Measurements from ENCODE around the gene SPDEF. TPM values are rescaled to one million over a fixed set of nuclear protein-coding genes. Genes with fewer than 3 reads are reported as not detected.

The SPDEF gene
- total and polyA plus RNA-seq, 2 donors (not counting 1 experiment from before 2014, with no cell fraction given) = under 0.01 to 0.03 TPM

- TF ChIP-seq EZH2 (IDR thresholded peaks at IDR 0.05; ENCODE audit: low read length, missing control alignments) = no peak
- no peak for TF ChIP-seq CTCF (conservative IDR thresholded peaks at IDR 0.05 in 1 of 2, IDR thresholded peaks at IDR 0.05 in 1 of 2; ENCODE audit: low read depth in 1 of 2, low read length in 2 of 2)
- H2AFZ ChIP-seq (ENCODE audit: low read length) = no peak overlapping the region
- no peaks in the 10 kb centered on the region for H3K4me1 ChIP-seq (ENCODE audit: control insufficient read depth, extremely low read depth, insufficient read depth, low read length)
- no peak overlapping the region for H3K4me3 ChIP-seq (replicated peaks in 1 of 4; ENCODE audit: control extremely low read depth in 1 of 4, insufficient read depth in 1 of 4, low read depth in 3 of 4, low read length in 4 of 4)
- no peak overlapping the region for H3K4me2 ChIP-seq (ENCODE audit: extremely low read depth, insufficient read depth, low read length)
- peaks cover 28% of the 10 kb centered on the region for H3K27me3 ChIP-seq (ENCODE audit: control insufficient read depth, insufficient read depth, low read length)
- no peak overlapping the region for H3K9ac ChIP-seq (ENCODE audit: insufficient read depth, low read length)
- no peaks in the 10 kb centered on the region for H3K36me3 ChIP-seq (ENCODE audit: control insufficient read depth, insufficient read depth, low read length)
- no peak overlapping the region for H3K27ac ChIP-seq (ENCODE audit: insufficient read depth, low read length)
- DNase-seq (ENCODE audit: low read depth in 2 of 2) = no peak
- H3K9me3 ChIP-seq (ENCODE audit: control insufficient read depth, insufficient read depth, low read depth, low read length) = no peaks in the 10 kb centered on the region
- H3K79me2 ChIP-seq (ENCODE audit: control insufficient read depth, insufficient read depth, low read length) = no peaks in the 10 kb centered on the region
- no peaks in the 10 kb centered on the region for H4K20me1 ChIP-seq (ENCODE audit: control insufficient read depth, extremely low read depth, insufficient read depth, low read length)
Measured at GRCh38 chr6:34512738-34513115, 43.4 kb downstream of the SPDEF start.

GRCh38 chr6:34511915-34512737, 44.0 kb downstream of the SPDEF start:
- TF ChIP-seq EZH2 (IDR thresholded peaks at IDR 0.05; ENCODE audit: low read length, missing control alignments) (no peak), CTCF (conservative IDR thresholded peaks at IDR 0.05 in 1 of 2, IDR thresholded peaks at IDR 0.05 in 1 of 2; ENCODE audit: low read depth in 1 of 2, low read length in 2 of 2) (no peak)
- H3K9me3 ChIP-seq (ENCODE audit: control insufficient read depth, insufficient read depth, low read depth, low read length) = no peaks in the 10 kb centered on the region
- H3K79me2 ChIP-seq (ENCODE audit: control insufficient read depth, insufficient read depth, low read length) = no peaks in the 10 kb centered on the region

GRCh38 chr6:34511214-34511914, 44.8 kb downstream of the SPDEF start:
- DNase-seq (ENCODE audit: low read depth in 2 of 2) = no peak
- Histone ChIP-seq H3K4me3 (replicated peaks in 1 of 4; ENCODE audit: control extremely low read depth in 1 of 4, insufficient read depth in 1 of 4, low read depth in 3 of 4, low read length in 4 of 4) (no peak overlapping the region), H3K27me3 (ENCODE audit: control insufficient read depth, insufficient read depth, low read length) (peaks cover 28% of the 10 kb centered on the region), H3K27ac (ENCODE audit: insufficient read depth, low read length) (no peak overlapping the region), H3K9ac (ENCODE audit: insufficient read depth, low read length) (no peak overlapping the region), H2AFZ (ENCODE audit: low read length) (no peak overlapping the region), H3K36me3 (ENCODE audit: control insufficient read depth, insufficient read depth, low read length) (no peaks in the 10 kb centered on the region), H3K4me2 (ENCODE audit: extremely low read depth, insufficient read depth, low read length) (no peak overlapping the region), H3K79me2 (ENCODE audit: control insufficient read depth, insufficient read depth, low read length) (no peaks in the 10 kb centered on the region), H4K20me1 (ENCODE audit: control insufficient read depth, extremely low read depth, insufficient read depth, low read length) (no peaks in the 10 kb centered on the region), H3K9me3 (ENCODE audit: control insufficient read depth, insufficient read depth, low read depth, low read length) (no peaks in the 10 kb centered on the region), H3K4me1 (ENCODE audit: control insufficient read depth, extremely low read depth, insufficient read depth, low read length) (no peaks in the 10 kb centered on the region)
- TF ChIP-seq CTCF (conservative IDR thresholded peaks at IDR 0.05 in 1 of 2, IDR thresholded peaks at IDR 0.05 in 1 of 2; ENCODE audit: low read depth in 1 of 2, low read length in 2 of 2) = no peak

More at GRCh38 chr6:34511915-34512737, 44.0 kb downstream of the SPDEF start:
- Histone ChIP-seq H3K36me3 (ENCODE audit: control insufficient read depth, insufficient read depth, low read length) (no peaks in the 10 kb centered on the region), H3K9ac (ENCODE audit: insufficient read depth, low read length) (no peak overlapping the region), H2AFZ (ENCODE audit: low read length) (no peak overlapping the region), H4K20me1 (ENCODE audit: control insufficient read depth, extremely low read depth, insufficient read depth, low read length) (no peaks in the 10 kb centered on the region), H3K27ac (ENCODE audit: insufficient read depth, low read length) (no peak overlapping the region), H3K4me3 (replicated peaks in 1 of 4; ENCODE audit: control extremely low read depth in 1 of 4, insufficient read depth in 1 of 4, low read depth in 3 of 4, low read length in 4 of 4) (no peak overlapping the region), H3K27me3 (ENCODE audit: control insufficient read depth, insufficient read depth, low read length) (peaks cover 28% of the 10 kb centered on the region), H3K4me1 (ENCODE audit: control insufficient read depth, extremely low read depth, insufficient read depth, low read length) (no peaks in the 10 kb centered on the region), H3K4me2 (ENCODE audit: extremely low read depth, insufficient read depth, low read length) (no peak overlapping the region)
- DNase-seq (ENCODE audit: low read depth in 2 of 2) = no peak

Data from fibroblast of lung (primary cell).